ENCODE data around the gene ZSWIM3.

The ZSWIM3 gene

DNA sequence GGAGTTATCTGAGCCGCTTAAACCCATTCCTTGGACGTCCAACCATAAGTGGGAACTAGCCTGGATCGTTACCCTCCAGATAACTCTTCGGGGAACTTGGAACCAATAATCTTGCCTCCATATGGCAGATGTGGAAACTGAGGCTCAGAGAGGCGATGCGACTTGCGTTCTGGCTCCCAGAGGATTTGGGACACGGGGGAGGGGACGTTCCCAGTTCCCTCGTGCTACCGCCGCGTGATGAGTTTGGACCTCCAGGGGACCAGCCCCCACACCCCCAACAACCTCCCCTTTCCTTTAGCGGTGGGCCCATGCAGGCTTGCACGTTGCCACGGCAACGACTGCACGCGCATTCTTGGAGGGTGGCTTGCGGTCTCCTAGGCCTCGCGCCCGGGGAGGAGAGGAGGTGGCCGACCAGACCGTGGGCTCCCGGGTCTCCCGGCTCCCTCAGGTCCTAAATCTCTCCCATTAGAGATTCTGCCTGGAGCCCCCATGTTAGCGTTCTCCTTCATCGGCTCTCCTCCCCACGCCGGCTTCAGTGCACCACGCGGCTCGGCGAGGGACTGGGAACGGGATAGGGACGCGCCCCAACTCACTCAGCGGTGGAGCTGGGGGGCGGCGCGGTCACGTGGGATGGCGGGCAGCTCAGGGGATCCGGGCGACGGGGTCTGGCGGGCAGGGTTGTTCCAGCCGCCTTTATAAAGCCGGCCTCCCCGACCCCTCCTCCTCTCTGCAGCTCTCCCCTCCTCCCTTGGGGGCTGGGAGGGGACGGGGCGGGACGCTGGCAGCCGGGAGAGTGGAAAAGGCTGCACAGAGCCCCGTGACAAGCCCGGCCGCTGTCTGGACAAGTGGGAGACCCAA lies 54.3 kb downstream of the ZSWIM3 start, which contains the start of gene PLTP:
Gene PLTP, minus strand, starts transcription at position 670 of the 858 bp plus-strand sequence. CDS start 703 bp downstream, outside the sequence.
- POLR2A ChIA-PET = interaction anchor here (0.8 to 0.9 kb wide), 3 partner anchors 20 to 57 kb away, joined by 3 read pairs; partner anchors contain the start of genes CTSA, NEURL2 and PCIF1
- TF ChIP-seq CTCF (IDR thresholded peaks at IDR 0.05; ENCODE audit: insufficient read depth, low read length, missing control alignments) = no peak
- CTCF ChIA-PET = no interaction called here
- no peak for DNase-seq (ENCODE audit: low read depth, low spot score)
- H3K4me3 ChIP-seq (ENCODE audit: low read depth, low read length) = peak within 1 kb of the TSS; percentile 57

- ChIA-PET POLR2A (interaction anchor here (0.8 kb wide), 1 partner anchor 57 kb away, joined by 3 read pairs; no protein-coding TSS in a partner anchor), CTCF (no interaction called here)
- peak overlapping the region; percentile 57 for H3K4me3 ChIP-seq (ENCODE audit: low read depth, low read length)
- TF ChIP-seq CTCF (IDR thresholded peaks at IDR 0.05; ENCODE audit: insufficient read depth, low read length, missing control alignments) = no peak
- DNase-seq (ENCODE audit: low read depth, low spot score) = no peak
These were observed 54.9 kb downstream of the ZSWIM3 start for GRCh38 chr20:45912344-45912682.

DNA sequence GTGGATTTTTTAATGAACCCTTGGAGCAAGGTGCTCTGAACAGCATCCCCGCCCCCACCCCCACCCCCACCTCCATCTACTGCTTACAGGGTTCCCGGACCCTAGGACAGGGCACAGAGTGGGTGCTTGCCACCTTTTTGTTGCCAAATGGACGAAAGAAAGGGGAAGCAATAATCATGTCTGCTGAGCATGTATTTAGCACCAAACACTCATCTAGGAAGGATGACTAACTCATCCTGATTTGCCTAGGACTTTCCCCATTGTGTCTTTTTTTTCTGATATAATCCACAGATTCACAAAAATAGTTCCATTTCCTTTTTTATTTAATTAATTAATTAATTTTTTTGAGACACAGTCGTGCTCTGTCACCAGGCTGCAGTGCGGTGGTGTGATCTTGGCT lies 55.7 kb downstream of the ZSWIM3 start:
- POLR2A ChIA-PET = no interaction called here
- TF ChIP-seq CTCF (IDR thresholded peaks at IDR 0.05; ENCODE audit: insufficient read depth, low read length, missing control alignments) = no peak

GRCh38 chr20:45917790-45918141 lies 60.4 kb downstream of the ZSWIM3 start:
- CTCF ChIA-PET = interaction anchor here (0.8 to 1.0 kb wide), 3 partner anchors 13 to 28 kb away, joined by 3 to 5 read pairs (median 3); no protein-coding TSS in a partner anchor
- POLR2A ChIA-PET = interaction anchor here (0.7 kb wide), 1 partner anchor 132 kb away, joined by 3 read pairs; no protein-coding TSS in a partner anchor
- H3K4me3 ChIP-seq (ENCODE audit: low read depth, low read length) = no peak overlapping the region
- DNase-seq (ENCODE audit: low read depth, low spot score) = no peak
- TF ChIP-seq CTCF (IDR thresholded peaks at IDR 0.05; ENCODE audit: insufficient read depth, low read length, missing control alignments) = no peak

More for the DNA sequence above, 55.7 kb downstream of the ZSWIM3 start:
- no peak for DNase-seq (ENCODE audit: low read depth, low spot score)
- H3K4me3 ChIP-seq (ENCODE audit: low read depth, low read length) = no peak overlapping the region
- CTCF ChIA-PET = no interaction called here

DNA sequence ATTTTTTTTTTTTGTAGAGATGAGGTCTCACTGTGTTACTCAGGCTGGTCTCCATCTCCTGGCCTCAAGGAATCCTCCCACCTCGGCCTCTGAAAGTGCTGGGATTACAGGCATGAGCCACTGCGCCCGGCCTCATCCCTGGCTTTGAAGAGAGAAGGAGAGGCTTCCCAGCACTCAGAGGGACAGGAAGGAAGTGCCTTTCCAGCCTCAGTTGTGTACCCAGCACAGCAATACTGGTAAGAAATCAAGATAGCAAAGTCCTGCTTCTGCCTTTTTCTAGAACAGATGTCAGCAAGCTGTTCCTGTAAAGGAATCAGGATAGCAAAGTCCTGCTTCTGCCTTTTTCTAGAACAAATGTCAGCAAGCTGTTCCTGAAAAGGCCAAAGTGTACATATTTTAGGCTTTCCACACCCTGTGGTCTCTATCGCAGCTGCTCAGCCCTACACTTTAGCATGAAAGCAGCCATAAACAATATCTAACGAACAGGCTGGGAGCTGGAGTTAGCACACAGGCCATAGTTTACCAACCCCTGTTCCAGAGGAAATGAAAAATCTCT lies 60.8 kb downstream of the ZSWIM3 start:
- ChIA-PET POLR2A (no interaction called here), CTCF (interaction anchor here (0.8 to 0.9 kb wide), 3 partner anchors 15 to 29 kb away, joined by 3 to 5 read pairs (median 3); no protein-coding TSS in a partner anchor)
- no peak for DNase-seq (ENCODE audit: low read depth, low spot score)
- no peak overlapping the region for H3K4me3 ChIP-seq (ENCODE audit: low read depth, low read length)
- TF ChIP-seq CTCF (IDR thresholded peaks at IDR 0.05; ENCODE audit: insufficient read depth, low read length, missing control alignments) = no peak

All from AG04449 (cell line).